ENCODE measurements around the gene PCDHGA7.

DNA sequence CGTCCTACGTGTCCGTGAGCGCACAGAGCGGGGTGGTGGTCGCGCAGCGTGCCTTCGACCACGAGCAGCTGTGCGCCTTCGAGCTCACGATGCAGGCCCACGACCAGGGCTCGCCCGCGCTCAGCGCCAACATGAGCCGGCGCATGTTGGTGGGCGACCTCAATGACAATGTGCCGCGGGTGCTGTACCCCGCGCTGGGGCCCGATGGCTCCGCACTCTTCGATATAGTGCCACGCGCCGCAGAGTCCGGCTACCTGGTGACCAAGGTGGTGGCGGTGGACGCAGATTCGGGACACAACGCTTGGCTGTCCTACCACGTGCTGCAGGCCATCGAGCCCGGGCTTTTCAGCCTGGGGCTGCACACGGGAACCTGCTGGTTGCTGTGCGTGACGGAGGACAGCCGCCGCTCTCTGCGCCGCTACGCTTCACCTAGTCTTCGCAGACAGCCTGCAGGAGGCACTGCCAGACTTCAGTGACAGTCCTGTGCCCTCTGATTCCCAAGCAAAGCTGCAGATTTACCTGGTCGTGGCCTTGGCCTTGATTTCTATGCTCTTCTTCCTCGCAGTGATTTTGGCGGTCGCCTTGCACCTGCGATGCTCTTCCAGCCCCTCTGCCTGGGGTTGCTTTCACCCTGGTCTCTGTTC, 45.4 kb downstream of the PCDHGA7 start:
- no peak for TF ChIP-seq ESRRA (CRISPR knock-in tag; IDR thresholded peaks at IDR 0.05; ENCODE audit: borderline replicate concordance)
- TF ChIP-seq, protein P1, sequence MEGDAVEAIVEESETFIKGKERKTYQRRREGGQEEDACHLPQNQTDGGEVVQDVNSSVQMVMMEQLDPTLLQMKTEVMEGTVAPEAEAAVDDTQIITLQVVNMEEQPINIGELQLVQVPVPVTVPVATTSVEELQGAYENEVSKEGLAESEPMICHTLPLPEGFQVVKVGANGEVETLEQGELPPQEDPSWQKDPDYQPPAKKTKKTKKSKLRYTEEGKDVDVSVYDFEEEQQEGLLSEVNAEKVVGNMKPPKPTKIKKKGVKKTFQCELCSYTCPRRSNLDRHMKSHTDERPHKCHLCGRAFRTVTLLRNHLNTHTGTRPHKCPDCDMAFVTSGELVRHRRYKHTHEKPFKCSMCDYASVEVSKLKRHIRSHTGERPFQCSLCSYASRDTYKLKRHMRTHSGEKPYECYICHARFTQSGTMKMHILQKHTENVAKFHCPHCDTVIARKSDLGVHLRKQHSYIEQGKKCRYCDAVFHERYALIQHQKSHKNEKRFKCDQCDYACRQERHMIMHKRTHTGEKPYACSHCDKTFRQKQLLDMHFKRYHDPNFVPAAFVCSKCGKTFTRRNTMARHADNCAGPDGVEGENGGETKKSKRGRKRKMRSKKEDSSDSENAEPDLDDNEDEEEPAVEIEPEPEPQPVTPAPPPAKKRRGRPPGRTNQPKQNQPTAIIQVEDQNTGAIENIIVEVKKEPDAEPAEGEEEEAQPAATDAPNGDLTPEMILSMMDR (IDR thresholded peaks at IDR 0.05), result no peak
- no peak for TF ChIP-seq ZNF232 (CRISPR knock-in tag; IDR thresholded peaks at IDR 0.05)
- TF ChIP-seq, protein P2, sequence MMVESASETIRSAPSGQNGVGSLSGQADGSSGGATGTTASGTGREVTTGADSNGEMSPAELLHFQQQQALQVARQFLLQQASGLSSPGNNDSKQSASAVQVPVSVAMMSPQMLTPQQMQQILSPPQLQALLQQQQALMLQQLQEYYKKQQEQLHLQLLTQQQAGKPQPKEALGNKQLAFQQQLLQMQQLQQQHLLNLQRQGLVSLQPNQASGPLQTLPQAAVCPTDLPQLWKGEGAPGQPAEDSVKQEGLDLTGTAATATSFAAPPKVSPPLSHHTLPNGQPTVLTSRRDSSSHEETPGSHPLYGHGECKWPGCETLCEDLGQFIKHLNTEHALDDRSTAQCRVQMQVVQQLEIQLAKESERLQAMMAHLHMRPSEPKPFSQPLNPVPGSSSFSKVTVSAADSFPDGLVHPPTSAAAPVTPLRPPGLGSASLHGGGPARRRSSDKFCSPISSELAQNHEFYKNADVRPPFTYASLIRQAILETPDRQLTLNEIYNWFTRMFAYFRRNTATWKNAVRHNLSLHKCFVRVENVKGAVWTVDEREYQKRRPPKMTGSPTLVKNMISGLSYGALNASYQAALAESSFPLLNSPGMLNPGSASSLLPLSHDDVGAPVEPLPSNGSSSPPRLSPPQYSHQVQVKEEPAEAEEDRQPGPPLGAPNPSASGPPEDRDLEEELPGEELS (CRISPR knock-in tag; IDR thresholded peaks at IDR 0.05), result no peak
- no peak for TF ChIP-seq MXD4 (CRISPR knock-in tag; IDR thresholded peaks at IDR 0.05; ENCODE audit: borderline replicate concordance)
- TF ChIP-seq, protein P3, sequence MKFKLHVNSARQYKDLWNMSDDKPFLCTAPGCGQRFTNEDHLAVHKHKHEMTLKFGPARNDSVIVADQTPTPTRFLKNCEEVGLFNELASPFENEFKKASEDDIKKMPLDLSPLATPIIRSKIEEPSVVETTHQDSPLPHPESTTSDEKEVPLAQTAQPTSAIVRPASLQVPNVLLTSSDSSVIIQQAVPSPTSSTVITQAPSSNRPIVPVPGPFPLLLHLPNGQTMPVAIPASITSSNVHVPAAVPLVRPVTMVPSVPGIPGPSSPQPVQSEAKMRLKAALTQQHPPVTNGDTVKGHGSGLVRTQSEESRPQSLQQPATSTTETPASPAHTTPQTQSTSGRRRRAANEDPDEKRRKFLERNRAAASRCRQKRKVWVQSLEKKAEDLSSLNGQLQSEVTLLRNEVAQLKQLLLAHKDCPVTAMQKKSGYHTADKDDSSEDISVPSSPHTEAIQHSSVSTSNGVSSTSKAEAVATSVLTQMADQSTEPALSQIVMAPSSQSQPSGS (CRISPR knock-in tag; IDR thresholded peaks at IDR 0.05; ENCODE audit: borderline replicate concordance, low read depth), result no peak

All from WTC11 (cell line).